CMK (cell line): ENCODE results near the gene OPCML.

Experiments used
- DNase-seq: peaks from one replicate; pipeline ENCODE4 v3.0.0-alpha.2; 2010; ENCODE audit warnings: low read depth

OPCML gene

GRCh38 chr11:132788816-132789325, 743.4 kb downstream of the OPCML start:
- no peak for DNase-seq

GRCh38 chr11:132785878-132786277, 746.4 kb downstream of the OPCML start:
- no peak for DNase-seq

GRCh38 chr11:132784441-132784840, 747.9 kb downstream of the OPCML start:
- DNase-seq = no peak

GRCh38 chr11:132782102-132782501, 750.2 kb downstream of the OPCML start:
- no peak for DNase-seq

- no peak for DNase-seq
Measured at GRCh38 chr11:132780046-132780445, 752.3 kb downstream of the OPCML start.

GRCh38 chr11:132779497-132779896, 752.8 kb downstream of the OPCML start:
- no peak for DNase-seq

GRCh38 chr11:132777067-132777975, 755.0 kb downstream of the OPCML start:
- DNase-seq = no peak

DNA sequence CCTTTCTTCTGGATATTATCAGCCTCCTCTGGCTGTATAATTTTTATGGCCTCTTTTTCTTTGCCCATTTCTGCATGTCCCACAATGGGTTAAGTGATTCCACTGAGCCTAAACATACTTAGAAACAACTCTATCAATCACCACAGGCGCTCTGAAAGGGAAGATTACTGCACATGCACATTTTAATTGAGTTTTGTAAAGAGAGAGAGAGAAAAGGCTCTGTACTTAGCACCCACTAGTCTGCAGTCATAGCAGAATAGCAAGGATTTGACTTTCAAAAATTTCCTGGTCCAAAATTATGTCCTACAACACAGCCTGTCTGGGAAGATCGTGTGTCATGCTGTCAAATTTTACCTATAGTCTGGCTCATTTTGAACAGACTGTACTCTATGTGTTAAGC, 758.5 kb downstream of the OPCML start:
- no peak for DNase-seq

DNA sequence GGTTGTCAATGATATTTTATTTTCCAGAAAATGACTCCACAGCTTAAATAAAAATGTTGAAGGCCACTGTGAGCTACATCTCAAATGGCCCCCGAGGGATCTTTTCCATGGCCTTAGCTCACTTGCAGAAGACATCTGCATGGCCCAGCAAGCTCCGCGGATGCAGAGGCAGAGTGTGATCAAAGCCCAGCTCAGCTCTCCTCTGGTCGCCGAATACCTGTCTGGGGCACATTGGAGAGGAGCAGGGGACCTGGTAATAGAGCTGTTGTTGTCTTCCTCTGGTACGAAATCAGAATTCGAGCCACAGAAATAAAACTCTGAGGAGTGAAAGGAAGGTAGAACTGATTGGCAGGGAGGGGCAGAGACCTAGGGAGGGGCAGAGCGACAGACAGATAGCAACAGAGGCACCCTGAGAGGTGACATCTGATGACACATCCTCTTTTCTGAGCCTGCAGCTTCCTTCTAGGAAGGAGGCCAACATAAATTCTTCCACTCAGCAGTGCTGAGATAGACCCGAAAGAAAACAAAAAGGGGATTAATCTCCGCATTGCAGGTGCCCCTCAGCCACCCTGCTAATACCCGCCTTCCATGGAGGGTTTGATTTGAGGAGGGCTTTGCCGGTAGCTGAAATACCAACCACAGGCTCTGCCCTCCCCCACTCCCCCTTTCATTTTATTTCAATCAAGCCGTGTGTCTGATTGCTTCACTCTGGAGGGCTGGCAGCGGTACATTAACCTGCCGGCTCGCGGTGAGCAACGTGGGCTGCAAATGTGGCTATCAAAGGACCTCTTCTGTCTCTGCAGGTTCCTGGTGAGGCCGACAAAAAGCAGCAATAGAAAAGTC, 759.4 kb downstream of the OPCML start:
- no peak for DNase-seq

- DNase-seq = no peak
Measured at GRCh38 chr11:132771746-132772145, 760.6 kb downstream of the OPCML start.

- no peak for DNase-seq
Measured at GRCh38 chr11:132770829-132771530, 761.3 kb downstream of the OPCML start.

- no peak for DNase-seq
Measured at GRCh38 chr11:132763503-132763902, 768.8 kb downstream of the OPCML start.

GRCh38 chr11:132755934-132756333, 776.4 kb downstream of the OPCML start:
- no peak for DNase-seq

- no peak for DNase-seq
Measured at GRCh38 chr11:132751516-132752250, 780.6 kb downstream of the OPCML start.

- DNase-seq = no peak
Measured at GRCh38 chr11:132746305-132746704, 786.0 kb downstream of the OPCML start.

- DNase-seq = no peak
Measured at GRCh38 chr11:132745306-132745705, 787.0 kb downstream of the OPCML start.

DNA sequence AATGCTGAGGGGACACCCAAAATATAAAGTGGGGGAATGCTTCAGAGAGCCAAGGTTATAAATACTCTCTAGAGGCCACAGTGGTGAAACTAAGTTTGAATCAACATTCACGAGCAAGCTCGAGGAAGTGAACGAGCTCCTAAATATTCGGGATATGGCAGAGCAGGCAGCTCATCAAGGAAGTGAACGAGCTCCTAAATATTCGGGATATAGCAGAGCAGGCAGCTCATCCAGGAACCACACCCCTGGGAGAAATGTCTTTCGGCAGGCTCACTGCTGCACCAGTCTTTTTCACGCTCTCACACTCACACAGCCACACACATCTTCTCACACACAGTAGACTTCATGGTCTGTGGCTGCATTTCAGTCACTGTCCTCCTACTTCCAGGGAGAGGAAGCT, 787.5 kb downstream of the OPCML start:
- DNase-seq = no peak

GRCh38 chr11:132743601-132744000, 788.7 kb downstream of the OPCML start:
- DNase-seq = no peak

GRCh38 chr11:132742929-132743328, 789.4 kb downstream of the OPCML start:
- no peak for DNase-seq

DNA sequence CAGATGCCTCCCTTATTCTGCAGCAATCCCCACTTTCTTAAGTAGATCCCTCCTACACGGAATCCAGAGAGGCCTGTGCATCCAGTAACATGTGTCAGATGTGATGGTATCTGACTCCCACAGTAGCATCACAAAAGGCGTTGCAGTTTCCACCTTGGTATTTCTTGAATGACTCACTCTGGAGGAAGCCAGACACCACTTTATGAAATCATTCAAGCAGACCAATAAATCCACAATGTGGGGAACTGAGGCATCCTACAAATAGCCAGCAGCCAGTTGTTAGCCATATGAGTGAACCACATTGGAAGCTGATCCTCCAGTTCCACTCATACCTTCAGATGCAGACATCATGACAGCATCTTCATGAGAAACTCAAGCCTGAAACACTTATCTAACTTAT, 798.1 kb downstream of the OPCML start:
- DNase-seq = no peak

DNA sequence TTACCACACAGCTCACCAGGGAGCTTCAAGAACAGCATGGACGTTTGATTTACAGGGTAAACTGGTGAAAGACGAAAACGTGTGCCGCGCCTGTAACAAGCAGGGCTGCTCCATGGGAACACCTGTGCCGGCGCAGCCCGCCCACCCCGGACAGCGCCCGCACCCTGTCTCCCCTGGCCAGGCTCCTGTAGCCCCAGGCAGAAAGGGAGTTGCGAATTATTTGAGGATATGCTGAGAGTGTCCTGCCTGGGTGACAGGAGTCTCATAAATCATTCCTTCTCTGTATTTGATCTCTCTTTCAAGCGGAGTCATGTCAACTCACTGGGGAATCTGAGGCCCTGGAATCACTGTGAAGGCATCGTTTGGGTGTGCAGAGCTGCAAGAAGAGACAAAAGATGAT, 804.3 kb downstream of the OPCML start:
- DNase-seq = no peak

GRCh38 chr11:132721526-132721925, 810.8 kb downstream of the OPCML start:
- DNase-seq = no peak
